Measurements from ENCODE around the gene SYNGR3. TPM values are rescaled to one million over a fixed set of nuclear protein-coding genes. Genes with fewer than 3 reads are reported as not detected.
A peak's percentile ranks its signal among the peaks of the same experiment; 100 is the strongest.

SYNGR3 gene
- total RNA-seq, 4 donors from 2014 or later: 1.3 to 3.9 (median 3.3) TPM; not detected in 1

DNA sequence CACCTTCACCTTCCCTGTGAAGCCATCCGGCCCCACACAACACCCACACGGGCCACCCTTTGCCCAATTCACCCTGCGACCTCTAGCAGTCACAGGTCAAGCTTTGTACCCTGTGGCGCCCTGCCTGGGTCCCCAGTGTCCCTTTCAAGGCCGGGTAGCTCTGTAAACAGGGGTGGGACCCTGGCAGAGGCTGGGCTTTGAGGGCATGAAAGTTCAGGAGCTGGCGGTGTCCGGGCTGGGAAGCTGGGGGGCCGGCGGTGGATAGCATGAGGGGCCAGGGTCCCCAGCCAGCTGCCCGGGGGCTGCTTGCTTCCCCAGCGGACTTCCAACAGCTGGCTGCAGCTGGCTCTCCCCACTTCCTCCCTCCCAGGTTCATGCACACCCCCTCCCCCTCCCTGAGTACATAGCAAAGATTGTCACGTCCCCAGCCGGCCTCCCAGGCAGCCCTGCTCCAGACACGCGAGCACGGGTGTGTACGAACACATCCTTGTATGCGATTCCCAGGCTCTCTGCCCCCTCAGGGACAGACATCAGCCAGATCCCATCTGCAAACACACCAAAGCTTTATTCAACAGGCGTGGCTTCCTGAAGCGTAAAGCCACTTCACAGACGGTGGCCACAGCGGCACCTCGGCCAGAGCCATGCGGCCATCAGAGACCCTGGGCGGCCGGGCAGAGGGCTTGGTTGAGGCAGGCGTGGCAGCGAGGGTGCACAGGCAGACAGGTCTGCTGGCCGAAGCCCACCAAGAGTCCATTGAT is 49.7 kb downstream of the SYNGR3 start:
- H3K27me3 ChIP-seq: no peaks in the 10 kb centered on the region
- no peak overlapping the region for H3K4me3 ChIP-seq
- H3K4me1 ChIP-seq: peaks cover 0 to 89% (median 3%) of the 10 kb centered on the region in 4 donors
- TF ChIP-seq, protein P1, sequence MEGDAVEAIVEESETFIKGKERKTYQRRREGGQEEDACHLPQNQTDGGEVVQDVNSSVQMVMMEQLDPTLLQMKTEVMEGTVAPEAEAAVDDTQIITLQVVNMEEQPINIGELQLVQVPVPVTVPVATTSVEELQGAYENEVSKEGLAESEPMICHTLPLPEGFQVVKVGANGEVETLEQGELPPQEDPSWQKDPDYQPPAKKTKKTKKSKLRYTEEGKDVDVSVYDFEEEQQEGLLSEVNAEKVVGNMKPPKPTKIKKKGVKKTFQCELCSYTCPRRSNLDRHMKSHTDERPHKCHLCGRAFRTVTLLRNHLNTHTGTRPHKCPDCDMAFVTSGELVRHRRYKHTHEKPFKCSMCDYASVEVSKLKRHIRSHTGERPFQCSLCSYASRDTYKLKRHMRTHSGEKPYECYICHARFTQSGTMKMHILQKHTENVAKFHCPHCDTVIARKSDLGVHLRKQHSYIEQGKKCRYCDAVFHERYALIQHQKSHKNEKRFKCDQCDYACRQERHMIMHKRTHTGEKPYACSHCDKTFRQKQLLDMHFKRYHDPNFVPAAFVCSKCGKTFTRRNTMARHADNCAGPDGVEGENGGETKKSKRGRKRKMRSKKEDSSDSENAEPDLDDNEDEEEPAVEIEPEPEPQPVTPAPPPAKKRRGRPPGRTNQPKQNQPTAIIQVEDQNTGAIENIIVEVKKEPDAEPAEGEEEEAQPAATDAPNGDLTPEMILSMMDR (IDR thresholded peaks at IDR 0.05): no peak
- no peak for TF ChIP-seq POLR2A (IDR thresholded peaks at IDR 0.05)
- peak overlapping the region; percentile 70 to 91 (median 78) for H3K27ac ChIP-seq
- peak; percentile 32 to 80 (median 71) for DNase-seq
- no peaks in the 10 kb centered on the region for H3K36me3 ChIP-seq
- H3K9me3 ChIP-seq: no peaks in the 10 kb centered on the region

DNA sequence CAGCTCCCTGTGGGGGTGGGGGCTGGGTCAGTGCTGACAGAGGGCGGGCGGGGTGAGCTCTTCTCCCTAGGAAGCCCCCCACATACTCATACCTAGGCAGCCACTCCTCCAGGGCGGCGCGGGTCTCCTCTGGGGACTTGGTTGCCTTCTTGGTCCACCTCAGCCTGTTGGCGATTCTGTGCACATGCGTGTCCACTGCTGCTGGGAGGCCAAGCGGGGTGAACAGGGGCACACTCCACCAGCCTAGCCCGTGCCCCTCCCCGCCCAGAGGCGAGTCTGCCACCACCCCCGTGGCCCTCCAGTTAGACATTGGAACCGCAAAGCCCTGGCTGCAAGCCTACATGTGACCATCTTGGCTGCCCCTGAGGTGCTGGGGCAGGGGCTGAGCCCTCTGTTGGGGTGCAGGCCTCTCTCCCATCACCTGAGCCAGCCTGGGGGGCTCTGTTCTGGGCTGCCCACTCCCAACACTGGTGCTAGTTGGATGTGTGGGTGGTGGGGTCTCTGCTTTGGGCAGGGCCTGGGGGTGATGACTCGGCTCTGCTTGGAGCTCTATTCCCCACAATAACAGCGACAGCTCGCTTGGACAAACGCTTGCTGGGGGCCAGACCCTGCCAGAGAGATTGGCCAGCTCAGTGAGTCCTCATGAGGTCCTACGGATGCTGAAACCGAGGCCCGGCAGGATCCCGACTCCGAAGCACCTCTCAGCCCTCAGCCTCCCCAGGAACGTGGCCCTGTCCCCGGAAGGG is 50.4 kb downstream of the SYNGR3 start:
- DNase-seq: no peak
- no peaks in the 10 kb centered on the region for H3K36me3 ChIP-seq
- H3K27ac ChIP-seq: peak overlapping the region; percentile 62 to 91 (median 78)
- H3K4me1 ChIP-seq: peaks cover 0 to 84% (median 3%) of the 10 kb centered on the region in 4 donors
- H3K27me3 ChIP-seq: no peaks in the 10 kb centered on the region
- H3K4me3 ChIP-seq: no peak overlapping the region
- no peak for TF ChIP-seq POLR2A (IDR thresholded peaks at IDR 0.05)
- TF ChIP-seq, protein P1 (IDR thresholded peaks at IDR 0.05): no peak
- H3K9me3 ChIP-seq: no peaks in the 10 kb centered on the region

DNA sequence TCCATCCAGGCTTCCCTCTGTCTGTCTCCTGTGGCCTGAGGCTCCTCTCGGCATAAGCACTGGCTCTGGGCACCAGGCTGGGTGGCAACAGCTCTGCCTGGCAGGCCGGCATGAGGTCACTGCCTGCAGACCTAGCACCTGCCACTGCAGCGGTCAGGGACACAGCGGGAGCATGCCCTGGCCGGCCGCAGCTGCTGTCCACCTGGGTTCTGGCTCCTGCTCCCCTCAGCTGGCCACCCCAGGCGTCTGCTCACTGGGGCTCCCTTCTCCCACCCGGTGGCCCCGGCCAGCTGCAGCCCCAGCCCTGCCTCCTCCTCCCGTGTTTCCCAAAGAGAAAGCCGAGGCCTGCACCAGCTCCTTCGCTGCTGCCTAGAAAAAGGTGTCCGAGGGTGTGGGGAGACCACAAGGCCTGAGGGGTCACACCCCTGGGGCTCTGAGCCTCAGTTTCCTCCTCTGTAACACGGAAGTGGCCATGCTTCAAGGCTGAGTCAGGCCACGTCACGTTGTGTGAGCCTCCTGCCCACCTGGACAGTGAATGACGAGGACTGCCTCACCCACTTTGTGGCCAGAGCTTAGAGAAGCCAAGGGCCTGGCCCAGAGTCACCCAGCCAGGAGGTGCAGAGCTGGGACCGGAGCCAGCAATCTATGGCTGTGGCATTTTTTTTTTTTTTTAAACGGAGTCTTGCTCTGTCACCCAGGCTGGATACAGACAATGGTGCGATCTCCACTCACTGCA is 51.2 kb downstream of the SYNGR3 start:
- Histone ChIP-seq H3K27me3 (no peaks in the 10 kb centered on the region), H3K36me3 (no peaks in the 10 kb centered on the region), H3K9me3 (no peaks in the 10 kb centered on the region), H3K4me1 (peaks cover 0 to 81% (median 3%) of the 10 kb centered on the region in 4 donors), H3K27ac (peak overlapping the region in 3 of 4 donors; percentile 72 to 91 (median 84)), H3K4me3 (no peak overlapping the region)
- TF ChIP-seq, protein P1 (IDR thresholded peaks at IDR 0.05): no peak
- no peak for TF ChIP-seq POLR2A (IDR thresholded peaks at IDR 0.05)
- no peak for DNase-seq

GRCh38 chr16:2042171-2042985 is 52.6 kb downstream of the SYNGR3 start:
- TF ChIP-seq POLR2A (IDR thresholded peaks at IDR 0.05): no peak
- TF ChIP-seq, protein P1 (IDR thresholded peaks at IDR 0.05): no peak
- no peaks in the 10 kb centered on the region for H3K36me3 ChIP-seq

More at GRCh38 chr16:2042171-2042985, 52.6 kb downstream of the SYNGR3 start:
- Histone ChIP-seq H3K27ac (peak overlapping the region; percentile 5 to 67 (median 23)), H3K9me3 (no peaks in the 10 kb centered on the region), H3K27me3 (no peaks in the 10 kb centered on the region), H3K4me1 (peaks cover 4 to 80% (median 11%) of the 10 kb centered on the region in 4 donors), H3K4me3 (no peak overlapping the region)
- no peak for DNase-seq
